Suppressor macrophage treated with lipopolysaccharide for 4 hours (primary cell): ENCODE measurements around the gene ZNF579.

Experiments used
- DNase-seq: peaks from one replicate; pipeline ENCODE4 v3.0.0-alpha.2; 2020

Gene ZNF579

GRCh38 chr19:55611983-55612645, 31.5 kb upstream of the ZNF579 start:
- no peak for DNase-seq

DNA sequence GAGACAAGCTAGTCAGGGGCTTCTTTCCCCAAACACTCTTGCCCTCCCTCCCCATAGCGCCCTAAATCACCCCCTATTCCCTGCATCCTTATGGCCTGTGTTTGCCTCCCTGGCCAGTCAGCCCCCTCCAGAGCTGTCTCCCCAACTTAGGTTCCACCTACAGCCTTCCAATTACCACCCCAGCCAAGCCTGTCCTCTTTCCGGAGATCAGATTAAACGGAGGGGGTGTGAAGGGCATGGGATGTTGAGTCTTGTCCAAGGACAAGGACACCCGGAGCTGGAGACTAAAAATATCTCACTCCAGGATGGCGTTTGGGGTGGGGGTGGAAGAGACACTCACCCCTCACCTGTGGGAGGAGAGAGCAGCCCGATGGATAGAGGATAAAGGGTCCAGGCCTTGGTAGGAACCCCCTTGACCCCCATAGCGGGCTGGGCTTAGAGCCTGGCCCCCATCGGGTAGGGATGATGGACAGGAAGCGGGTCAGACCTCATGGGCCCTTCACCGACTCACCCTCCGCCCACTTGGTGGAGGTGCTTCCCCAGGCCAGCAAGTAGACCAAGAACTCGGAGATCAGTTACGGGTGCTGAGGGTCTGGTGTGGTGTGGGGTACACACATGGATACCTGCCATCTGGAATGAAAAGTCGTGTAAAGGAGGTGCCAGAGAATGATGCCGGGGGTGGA, 30.8 kb upstream of the ZNF579 start:
- DNase-seq = no peak

- no peak for DNase-seq
Measured at GRCh38 chr19:55609326-55609725, 28.7 kb upstream of the ZNF579 start.

- DNase-seq = no peak
Measured at GRCh38 chr19:55606817-55607216, 26.2 kb upstream of the ZNF579 start.

- no peak for DNase-seq
Measured at GRCh38 chr19:55606471-55606787, 25.8 kb upstream of the ZNF579 start.

GRCh38 chr19:55605637-55606470, 25.2 kb upstream of the ZNF579 start, which contains the start of gene ZNF865:
ZNF865 (plus strand) TSS chr19:55605647; CDS start chr19:55613619, 7,972 bp downstream.
- DNase-seq = peak; percentile 81

GRCh38 chr19:55605207-55605636, 24.6 kb upstream of the ZNF579 start:
- peak; percentile 97 for DNase-seq

GRCh38 chr19:55603581-55604292, 23.1 kb upstream of the ZNF579 start:
- no peak for DNase-seq

DNA sequence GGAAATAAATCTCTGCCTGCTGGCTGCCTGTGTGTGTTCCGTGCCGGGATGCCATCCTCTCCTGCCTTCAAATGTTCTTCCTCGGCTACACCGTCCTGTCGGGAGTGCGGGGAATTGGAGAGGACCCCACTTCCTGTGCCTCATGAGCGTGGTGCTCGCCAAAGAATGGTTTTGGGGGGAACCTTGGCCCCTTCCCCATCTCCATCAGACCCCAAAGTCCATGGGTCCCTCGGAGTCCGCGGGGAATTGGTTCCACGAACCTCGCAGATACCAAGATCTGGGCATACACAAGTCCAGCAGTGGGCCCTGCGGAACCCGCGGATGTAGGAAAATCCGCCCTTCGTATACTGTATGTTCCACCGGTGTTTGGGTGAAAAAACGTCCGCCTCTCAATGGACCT, 22.5 kb upstream of the ZNF579 start:
- DNase-seq = no peak

DNA sequence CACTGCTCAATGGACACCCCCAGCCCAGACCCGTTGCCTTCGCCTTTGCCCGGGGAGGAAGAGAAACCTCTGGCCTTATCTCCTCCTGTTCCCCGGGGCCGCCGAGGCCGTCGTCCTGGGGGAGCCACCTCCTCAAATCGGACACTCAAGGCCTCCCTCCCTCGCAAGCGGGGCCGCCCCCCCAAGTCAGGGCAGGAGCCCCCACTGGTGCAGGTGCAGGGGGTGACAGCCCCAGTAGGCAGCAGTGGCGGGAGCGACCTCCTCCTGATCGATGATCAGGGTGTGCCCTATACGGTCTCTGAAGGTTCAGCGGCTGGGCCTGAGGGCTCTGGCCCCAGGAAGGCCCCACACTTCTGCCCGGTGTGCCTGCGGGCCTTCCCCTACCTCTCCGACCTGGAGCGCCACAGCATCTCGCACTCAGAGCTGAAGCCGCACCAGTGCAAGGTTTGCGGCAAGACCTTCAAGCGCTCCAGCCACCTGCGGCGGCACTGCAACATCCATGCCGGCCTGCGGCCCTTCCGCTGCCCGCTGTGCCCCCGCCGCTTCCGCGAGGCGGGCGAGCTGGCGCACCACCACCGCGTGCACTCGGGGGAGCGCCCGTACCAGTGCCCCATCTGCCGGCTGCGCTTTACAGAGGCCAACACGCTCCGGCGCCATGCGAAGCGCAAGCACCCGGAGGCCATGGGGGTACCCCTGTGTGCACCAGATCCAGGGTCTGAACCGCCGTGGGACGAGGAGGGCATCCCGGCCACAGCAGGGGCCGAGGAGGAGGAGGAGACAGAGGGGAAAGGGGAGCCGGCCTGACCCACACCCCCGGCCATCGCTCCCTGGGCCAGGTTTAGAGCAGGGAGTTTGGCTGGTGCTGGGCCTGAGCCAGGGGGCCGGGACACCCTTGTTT, 21.7 kb upstream of the ZNF579 start:
- DNase-seq = no peak

DNA sequence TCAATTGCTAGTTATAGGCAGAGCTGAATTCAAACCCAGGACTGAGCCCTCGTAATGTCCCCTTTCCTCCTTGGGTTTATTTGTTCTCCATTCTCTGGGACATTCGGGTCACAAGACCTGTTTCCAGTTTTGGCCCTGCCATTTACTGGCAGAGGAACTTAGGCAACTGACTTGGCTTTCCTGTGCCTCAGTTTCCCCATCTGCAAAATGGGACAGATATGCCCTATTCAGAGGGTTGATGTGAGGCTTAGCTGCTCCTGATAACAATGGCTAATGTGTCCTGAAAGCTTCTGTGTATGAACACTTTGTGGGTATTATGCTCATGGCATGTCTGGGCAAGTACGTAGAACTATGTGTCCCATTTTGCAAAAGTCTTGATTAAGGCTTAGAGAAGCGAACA, 20.4 kb upstream of the ZNF579 start:
- DNase-seq = peak; percentile 14

DNA sequence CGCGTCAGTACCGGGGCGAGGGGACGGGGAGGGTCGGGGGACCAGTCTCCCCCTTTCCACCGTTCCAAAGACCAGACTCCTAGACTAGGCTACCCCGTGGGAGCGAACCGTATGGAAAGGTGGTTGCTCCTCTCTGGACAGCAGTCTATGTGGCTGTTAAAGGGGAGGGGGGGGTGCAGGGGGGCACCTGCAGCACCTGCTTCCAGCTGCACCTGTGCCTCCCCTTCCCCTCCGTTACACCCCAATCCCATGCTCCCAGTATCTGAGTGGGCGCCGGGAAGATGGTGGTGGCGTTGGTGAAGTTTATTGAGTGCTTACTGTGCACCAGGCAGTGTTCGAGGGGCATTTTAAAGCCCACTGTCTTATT, 20.0 kb upstream of the ZNF579 start:
- DNase-seq = no peak

DNA sequence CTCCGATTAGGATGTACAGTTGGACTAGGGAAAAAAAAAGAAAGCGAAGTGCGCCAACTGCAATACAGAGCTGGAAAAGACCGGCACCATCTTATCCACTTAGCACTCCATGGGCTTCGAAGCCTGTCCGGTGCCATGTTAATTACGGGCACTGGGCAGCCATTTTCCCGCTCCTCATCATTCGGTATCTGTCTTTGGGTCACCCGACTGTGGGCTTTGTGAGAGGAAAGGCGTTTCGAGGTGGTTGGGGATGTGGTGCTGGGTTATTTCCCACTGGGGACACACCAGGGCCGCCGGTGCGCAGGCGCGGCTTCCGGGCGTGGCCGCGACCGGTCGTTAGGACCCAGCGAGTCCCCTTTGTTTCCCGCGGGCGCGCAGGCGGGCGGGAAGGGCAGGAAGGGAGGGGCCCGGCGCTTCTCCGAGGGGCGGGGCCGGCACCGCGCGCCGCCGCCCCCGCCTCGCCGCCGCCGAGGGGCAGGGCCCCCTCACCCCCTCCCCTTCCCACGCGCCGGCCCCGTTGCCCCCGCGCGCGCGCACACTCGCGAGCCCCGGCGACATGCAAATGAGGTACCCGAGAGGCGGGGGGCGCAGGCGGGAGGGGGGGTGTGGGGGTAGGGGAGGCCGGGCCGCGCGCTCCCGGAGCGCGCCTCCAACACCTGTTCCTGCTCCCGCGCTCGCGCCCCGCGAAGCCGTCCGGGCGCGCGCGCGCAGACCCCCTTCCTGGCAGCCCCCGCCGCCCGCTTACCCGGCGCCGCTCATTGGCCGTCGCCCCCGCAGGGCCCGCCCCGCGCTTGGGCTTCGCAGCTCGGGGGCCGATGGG, 19.4 kb upstream of the ZNF579 start, which contains the start of gene ZNF524:
ZNF524 (plus strand) TSS at position 447 of the 820 bp plus-strand sequence. CDS start 1,825 bp downstream, outside the sequence.
- peak; percentile 87 for DNase-seq

DNA sequence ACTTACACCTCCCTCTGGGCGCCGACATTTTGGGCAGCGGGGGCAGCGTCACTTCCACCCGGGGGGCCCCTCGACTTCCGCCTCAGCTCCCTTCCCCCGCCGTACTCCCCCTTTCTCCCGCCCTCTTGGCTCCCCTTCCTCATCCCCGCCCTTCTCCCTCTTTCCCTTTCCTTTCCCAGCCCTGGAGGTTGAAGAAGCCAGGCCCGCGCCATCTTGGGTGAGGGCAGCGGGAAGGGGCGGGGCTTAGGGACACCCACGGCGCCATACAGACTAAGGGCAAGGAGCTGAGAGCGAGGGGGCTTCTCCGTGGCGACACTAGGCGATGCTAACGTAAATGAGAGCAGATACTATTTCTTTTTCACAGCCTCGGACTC, 18.8 kb upstream of the ZNF579 start, which contains the start of gene FIZ1:
FIZ1 (minus strand) TSS at position 50 of the 374 bp plus-strand sequence. CDS start 1,652 bp downstream, outside the sequence.
- DNase-seq = peak; percentile 99

GRCh38 chr19:55598719-55599467, 18.2 kb upstream of the ZNF579 start:
- DNase-seq = peak; percentile 98

- no peak for DNase-seq
Measured at GRCh38 chr19:55598034-55598433, 17.4 kb upstream of the ZNF579 start.

DNA sequence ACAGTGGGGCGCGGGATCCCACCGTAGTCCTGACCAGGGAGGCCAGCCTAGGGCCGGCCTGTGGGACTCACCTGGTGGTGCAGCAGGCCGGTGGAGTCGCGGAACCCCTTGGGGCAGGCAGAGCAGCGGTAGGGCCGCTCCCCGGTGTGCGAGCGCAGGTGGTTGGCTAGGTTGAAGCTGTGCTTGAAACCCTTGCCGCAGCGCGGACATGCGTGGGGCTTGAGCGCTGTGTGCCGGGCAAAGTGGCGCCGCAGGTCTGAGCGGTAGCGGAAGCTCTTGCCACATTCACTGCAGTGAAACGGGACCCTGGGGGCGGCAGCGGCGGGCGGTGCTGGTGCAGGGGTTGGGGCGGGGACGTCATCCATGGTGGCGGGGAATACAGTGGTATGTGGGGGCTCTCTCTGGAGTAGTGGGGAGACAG, 16.9 kb upstream of the ZNF579 start:
- no peak for DNase-seq

GRCh38 chr19:55596304-55596703, 15.7 kb upstream of the ZNF579 start:
- no peak for DNase-seq

DNA sequence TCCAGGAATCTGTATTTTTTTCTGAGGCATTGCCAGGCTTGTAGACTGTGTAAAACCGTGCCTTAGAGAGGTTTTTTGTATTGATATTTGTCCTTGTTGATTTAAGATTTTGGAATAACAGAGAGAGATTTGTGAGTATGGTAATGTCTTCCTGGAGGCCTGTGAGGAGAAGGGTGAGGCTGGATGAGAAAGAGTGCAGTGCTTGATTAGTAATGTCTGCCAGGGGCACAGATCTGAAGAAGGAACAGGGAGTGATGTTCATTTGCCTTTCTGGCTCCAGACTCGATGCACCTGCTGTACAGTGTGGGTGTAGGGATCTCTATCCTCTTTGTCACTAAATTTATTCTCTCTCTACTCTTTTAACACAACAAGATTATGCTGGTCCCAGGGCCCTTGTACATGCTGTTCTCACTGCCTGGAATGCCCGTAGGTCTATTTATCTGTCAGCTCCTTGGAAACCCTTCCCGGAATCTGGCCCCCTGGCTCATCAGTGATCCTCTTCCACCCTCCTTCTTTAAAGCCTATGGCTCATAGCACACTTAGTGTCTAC, 14.4 kb upstream of the ZNF579 start:
- no peak for DNase-seq
